Fibroblast of the aortic adventitia (primary cell): Measurements from ENCODE around the gene AKAP8L. TPM values are rescaled to one million over a fixed set of nuclear protein-coding genes. Genes with fewer than 3 reads are reported as not detected.

Experiments
- DNase-seq: peaks from one replicate; pipeline ENCODE4 v3.0.0-alpha.2; 2010; ENCODE audit warnings: low read depth
- H3K4me3 ChIP-seq: 2 replicates; pipeline ENCODE4 v1.5.1; 2011; ENCODE audit warnings: low read depth, mild to moderate bottlenecking, control low read depth, low read length, moderate library complexity
- total RNA-seq: library from RNA; depleted of rRNA; stranded (reverse); fragments of >200 nt; gene quantifications from 2 replicates; pipeline ENCODE4 v1.2.3, GENCODE V29; 2012; ENCODE audit warnings: low replicate concordance
- TF ChIP-seq, protein P1 (sequence below): IDR thresholded peaks from 2 replicates; pipeline ENCODE4 v1.5.1; 2011; ENCODE audit warnings: mild to moderate bottlenecking, low read length, control low read depth, inconsistent platforms; ENCODE audit not compliant: insufficient read depth

Gene AKAP8L
- total RNA-seq, 1 donor: 45.6 TPM

DNA sequence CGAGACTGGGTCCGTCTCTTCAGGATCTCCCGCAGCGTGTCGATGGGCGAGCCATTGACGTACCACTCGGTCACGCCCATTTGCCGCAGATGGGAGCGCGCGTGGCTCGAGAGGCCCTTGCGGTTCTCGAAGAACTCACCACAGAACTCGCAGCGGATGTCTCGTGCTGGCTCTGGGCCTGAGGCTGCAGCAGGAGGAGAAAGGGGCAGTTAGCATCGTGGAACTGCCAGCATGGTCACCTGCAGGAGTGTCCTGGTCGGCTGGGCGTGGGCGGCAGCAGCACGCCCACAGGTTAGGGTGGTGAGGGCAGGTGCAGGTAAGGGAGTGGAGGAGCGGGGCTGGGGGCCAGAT lies 8.5 kb upstream of the AKAP8L start:
- no peak for DNase-seq
- no peak overlapping the region for H3K4me3 ChIP-seq
- TF ChIP-seq, protein P1, sequence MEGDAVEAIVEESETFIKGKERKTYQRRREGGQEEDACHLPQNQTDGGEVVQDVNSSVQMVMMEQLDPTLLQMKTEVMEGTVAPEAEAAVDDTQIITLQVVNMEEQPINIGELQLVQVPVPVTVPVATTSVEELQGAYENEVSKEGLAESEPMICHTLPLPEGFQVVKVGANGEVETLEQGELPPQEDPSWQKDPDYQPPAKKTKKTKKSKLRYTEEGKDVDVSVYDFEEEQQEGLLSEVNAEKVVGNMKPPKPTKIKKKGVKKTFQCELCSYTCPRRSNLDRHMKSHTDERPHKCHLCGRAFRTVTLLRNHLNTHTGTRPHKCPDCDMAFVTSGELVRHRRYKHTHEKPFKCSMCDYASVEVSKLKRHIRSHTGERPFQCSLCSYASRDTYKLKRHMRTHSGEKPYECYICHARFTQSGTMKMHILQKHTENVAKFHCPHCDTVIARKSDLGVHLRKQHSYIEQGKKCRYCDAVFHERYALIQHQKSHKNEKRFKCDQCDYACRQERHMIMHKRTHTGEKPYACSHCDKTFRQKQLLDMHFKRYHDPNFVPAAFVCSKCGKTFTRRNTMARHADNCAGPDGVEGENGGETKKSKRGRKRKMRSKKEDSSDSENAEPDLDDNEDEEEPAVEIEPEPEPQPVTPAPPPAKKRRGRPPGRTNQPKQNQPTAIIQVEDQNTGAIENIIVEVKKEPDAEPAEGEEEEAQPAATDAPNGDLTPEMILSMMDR: no peak

DNA sequence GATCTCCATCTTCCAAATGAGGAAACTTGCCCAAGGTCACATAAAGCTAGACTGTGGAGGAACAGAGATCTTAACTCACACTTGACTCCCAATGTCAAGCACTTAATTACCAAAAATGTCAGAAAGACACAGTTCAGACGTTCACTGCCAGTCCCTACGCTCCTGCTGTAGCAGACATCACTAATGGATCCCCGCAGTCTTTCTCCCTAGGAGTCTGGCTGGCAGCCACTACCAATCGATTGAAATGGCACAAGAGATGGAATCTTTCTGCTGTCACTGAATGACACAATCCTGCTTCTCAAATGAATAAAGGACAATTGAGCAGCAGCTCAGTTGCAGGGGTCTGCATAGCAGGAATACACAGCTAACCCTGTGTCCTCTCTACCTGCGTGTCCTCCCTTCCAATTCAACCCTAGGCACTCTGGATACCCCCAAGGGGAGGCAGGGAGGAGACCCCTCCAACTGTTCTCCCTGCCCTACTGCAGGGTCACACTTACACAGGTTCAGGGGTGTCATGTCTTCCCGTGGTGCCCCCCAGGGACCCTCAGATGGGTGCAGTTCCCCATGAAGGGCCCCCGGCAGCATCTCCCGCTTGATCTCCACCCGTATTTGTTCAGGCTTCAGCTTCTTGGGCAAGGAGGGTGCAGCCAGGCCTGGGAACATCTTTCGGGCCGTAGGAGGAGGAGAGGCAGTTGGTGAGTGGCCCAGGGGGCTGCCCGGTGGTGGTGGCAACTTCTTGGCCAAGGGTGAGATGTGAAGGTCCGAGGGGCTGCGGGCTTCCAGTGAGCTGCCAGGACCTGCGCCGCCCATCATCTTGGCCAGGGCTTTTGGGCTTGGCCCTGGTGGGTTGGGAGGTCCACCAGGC lies 7.9 kb upstream of the AKAP8L start:
- TF ChIP-seq, protein P1: no peak
- no peak for DNase-seq
- no peak overlapping the region for H3K4me3 ChIP-seq

DNA sequence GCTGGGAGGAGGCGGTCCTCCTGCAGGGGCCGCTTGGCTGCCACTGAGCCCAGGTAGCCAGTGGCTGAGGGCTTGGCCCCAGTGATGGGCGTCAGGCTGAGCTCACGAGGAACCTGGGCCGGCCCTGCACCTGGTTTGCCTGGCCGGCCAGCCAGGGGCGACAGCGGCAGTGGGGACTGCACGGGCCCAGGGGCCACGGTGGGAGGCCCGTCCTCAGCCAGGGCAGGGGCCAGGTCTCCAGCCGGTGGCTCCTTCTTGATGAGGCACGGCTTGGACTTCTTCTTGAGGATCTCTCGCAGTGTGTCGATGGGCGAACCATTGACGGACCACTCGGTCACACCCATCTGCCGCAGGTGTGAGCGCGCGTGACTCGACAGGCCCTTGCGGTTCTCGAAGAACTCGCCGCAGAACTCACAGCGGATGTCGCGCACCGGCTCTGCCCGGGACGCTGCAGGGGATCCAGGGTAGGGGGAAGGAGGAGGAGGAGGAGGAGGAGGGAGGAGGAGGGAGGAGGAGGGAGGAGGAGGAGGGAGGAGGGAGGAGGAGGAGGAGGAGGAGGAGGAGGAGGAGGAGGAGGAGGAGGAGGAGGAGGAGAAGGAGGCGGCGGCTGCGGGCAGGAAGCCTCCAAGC lies 6.6 kb upstream of the AKAP8L start:
- TF ChIP-seq, protein P1: no peak
- no peak overlapping the region for H3K4me3 ChIP-seq
- DNase-seq: no peak

DNA sequence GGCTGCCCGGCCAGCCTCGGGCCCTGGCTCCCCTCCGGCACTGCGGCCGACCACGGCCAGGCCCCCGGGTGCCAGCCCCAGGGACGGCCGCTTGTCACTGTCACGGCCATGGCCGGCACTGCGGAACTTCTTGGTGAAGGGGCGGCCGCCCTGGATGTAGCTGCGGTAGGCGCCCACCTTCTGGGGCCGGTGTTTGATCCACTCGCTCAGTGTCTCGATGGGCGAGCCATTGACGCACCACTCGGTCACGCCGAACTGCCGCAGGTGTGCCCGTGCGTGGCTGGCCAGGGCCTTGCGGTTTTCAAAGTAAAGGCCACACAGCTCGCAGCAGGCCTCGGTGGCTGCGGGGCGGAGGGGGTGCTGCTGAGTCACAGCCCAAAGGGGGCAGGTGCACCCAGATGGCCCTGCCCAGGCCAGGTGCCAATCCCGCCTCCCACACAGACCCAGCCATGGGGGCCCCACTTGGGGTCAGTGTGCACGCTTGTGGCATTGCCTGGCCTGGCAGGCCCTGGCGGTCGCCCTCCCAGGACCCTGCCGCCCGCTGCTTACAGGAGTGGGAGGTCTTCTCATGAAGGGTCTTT lies 6.0 kb upstream of the AKAP8L start:
- DNase-seq: no peak
- TF ChIP-seq, protein P1: no peak
- no peak overlapping the region for H3K4me3 ChIP-seq

DNA sequence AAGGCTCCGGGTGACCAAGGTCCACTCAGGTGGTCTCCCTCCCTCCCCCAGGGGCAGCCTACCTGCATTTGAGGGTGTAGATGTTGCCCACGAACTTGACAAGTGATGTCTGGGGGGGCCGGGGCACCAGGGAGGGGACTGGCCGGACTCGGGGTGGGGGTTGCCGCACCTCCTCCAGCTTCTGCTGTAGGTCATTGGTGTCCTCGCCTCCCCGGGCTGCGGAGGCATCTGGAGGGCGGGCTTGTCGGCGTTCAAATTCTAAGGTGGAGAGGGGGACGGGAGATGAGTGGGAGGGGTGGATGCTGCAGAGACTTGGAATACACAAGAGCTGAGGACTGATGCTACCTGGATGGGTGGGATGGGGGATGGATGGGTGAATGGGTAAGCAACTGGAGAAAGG lies 5.3 kb upstream of the AKAP8L start:
- DNase-seq: no peak
- H3K4me3 ChIP-seq: no peak overlapping the region
- TF ChIP-seq, protein P1: no peak

DNA sequence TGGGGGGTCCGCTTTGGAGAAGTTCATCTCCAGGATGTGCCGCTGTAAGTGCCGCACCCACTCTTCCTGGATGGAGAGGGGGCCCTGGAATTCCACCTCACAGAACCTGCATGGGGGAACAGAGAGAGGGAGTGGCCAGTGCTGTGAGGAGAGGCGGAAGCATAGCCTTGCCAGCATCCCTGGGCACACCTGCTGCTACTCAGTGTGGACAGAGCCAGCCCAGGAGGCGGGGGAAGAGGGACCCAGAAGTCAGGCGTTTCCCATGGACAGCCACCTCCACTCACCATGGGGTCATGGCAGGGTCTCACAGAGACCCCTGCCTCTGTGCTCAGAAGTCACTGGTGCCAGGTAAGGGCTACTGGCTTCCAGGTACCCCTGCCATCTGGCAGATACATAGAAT lies 4.3 kb upstream of the AKAP8L start:
- no peak for DNase-seq
- TF ChIP-seq, protein P1: no peak
- no peak overlapping the region for H3K4me3 ChIP-seq
